ENCODE results near the gene IL1RL1.

IL1RL1 gene

DNA sequence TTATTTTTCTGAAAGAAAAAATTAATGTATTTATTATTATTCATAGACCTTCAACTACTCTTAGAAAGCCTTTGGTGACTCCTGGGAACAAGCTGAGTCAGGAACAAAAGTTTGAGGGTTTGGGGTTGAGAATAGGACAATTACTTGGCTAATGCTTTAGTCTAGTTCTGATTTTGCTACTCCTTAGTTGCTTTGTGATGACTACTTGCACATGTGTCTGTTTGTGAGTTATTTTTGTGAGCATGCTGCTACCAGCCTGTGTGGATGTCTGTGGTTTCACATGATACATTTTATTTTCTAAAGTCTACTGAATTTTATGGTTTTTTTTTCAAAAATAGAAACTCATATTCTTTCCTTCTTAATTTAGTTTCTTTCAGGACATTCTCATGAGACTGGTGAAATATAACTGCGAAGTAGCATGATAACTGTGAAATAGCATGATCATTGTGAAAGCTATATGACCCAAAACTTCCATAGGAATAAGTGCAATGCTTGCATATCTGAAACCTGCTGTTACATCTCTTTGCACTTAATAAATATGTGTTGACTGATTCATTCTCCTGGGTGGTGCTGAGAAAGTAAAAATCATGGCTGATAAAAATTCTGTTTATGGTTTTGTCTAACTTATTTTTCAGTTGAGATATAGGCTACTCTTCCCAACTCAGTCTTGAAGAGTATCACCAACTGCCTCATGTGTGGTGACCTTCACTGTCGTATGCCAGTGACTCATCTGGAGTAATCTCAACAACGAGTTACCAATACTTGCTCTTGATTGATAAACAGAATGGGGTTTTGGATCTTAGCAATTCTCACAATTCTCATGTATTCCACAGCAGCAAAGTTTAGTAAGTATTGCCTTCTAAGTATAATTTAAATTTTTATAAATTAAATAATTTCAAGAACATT lies 26.4 kb downstream of the IL1RL1 start:
- Mint-ChIP-seq H3K9me3 (no peaks in the 10 kb centered on the region), H3K4me1 (no peaks in the 10 kb centered on the region), H3K36me3 (ENCODE audit: low read depth) (no peaks in the 10 kb centered on the region), H3K4me3 (no peak overlapping the region), H3K27me3 (ENCODE audit: low read depth, poor library complexity) (no peaks in the 10 kb centered on the region), H3K27ac (no peak overlapping the region)
- no peak for DNase-seq
- TF ChIP-seq, protein P1, sequence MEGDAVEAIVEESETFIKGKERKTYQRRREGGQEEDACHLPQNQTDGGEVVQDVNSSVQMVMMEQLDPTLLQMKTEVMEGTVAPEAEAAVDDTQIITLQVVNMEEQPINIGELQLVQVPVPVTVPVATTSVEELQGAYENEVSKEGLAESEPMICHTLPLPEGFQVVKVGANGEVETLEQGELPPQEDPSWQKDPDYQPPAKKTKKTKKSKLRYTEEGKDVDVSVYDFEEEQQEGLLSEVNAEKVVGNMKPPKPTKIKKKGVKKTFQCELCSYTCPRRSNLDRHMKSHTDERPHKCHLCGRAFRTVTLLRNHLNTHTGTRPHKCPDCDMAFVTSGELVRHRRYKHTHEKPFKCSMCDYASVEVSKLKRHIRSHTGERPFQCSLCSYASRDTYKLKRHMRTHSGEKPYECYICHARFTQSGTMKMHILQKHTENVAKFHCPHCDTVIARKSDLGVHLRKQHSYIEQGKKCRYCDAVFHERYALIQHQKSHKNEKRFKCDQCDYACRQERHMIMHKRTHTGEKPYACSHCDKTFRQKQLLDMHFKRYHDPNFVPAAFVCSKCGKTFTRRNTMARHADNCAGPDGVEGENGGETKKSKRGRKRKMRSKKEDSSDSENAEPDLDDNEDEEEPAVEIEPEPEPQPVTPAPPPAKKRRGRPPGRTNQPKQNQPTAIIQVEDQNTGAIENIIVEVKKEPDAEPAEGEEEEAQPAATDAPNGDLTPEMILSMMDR (IDR thresholded peaks at IDR 0.05): no peak

GRCh38 chr2:102340778-102341177 lies 29.4 kb downstream of the IL1RL1 start:
- no peaks in the 10 kb centered on the region for H3K27me3 Mint-ChIP-seq (ENCODE audit: low read depth, poor library complexity)
- no peak for DNase-seq
- H3K27ac Mint-ChIP-seq: no peak overlapping the region
- no peaks in the 10 kb centered on the region for H3K4me1 Mint-ChIP-seq
- TF ChIP-seq, protein P1 (IDR thresholded peaks at IDR 0.05): no peak
- H3K9me3 Mint-ChIP-seq: no peaks in the 10 kb centered on the region
- H3K36me3 Mint-ChIP-seq (ENCODE audit: low read depth): no peaks in the 10 kb centered on the region
- H3K4me3 Mint-ChIP-seq: no peak overlapping the region

DNA sequence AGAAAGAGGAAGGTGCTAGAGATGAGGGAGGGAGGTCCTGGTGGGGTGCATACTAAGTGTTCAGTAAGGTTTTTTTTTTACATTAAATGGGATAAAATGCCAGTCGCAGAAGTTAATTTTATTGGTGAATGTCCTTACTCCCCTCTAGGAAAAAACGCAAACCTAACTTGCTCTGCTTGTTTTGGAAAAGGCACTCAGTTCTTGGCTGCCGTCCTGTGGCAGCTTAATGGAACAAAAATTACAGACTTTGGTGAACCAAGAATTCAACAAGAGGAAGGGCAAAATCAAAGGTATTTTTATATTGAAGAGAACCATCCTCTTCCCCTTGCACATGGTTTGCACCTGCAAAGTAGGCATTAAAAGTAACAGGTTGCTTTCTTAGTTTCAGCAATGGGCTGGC lies 31.5 kb downstream of the IL1RL1 start:
- H3K27me3 Mint-ChIP-seq (ENCODE audit: low read depth, poor library complexity): peaks cover 7% of the 10 kb centered on the region
- H3K9me3 Mint-ChIP-seq: no peaks in the 10 kb centered on the region
- no peaks in the 10 kb centered on the region for H3K4me1 Mint-ChIP-seq
- no peaks in the 10 kb centered on the region for H3K36me3 Mint-ChIP-seq (ENCODE audit: low read depth)
- no peak for DNase-seq
- H3K27ac Mint-ChIP-seq: no peak overlapping the region
- TF ChIP-seq, protein P1 (IDR thresholded peaks at IDR 0.05): no peak
- H3K4me3 Mint-ChIP-seq: no peak overlapping the region

GRCh38 chr2:102344397-102344796 lies 33.0 kb downstream of the IL1RL1 start:
- Mint-ChIP-seq H3K4me1 (no peaks in the 10 kb centered on the region), H3K27ac (no peak overlapping the region), H3K4me3 (no peak overlapping the region), H3K27me3 (ENCODE audit: low read depth, poor library complexity) (peaks cover 7% of the 10 kb centered on the region), H3K9me3 (no peaks in the 10 kb centered on the region), H3K36me3 (ENCODE audit: low read depth) (no peaks in the 10 kb centered on the region)
- TF ChIP-seq, protein P1 (IDR thresholded peaks at IDR 0.05): no peak
- DNase-seq: no peak

DNA sequence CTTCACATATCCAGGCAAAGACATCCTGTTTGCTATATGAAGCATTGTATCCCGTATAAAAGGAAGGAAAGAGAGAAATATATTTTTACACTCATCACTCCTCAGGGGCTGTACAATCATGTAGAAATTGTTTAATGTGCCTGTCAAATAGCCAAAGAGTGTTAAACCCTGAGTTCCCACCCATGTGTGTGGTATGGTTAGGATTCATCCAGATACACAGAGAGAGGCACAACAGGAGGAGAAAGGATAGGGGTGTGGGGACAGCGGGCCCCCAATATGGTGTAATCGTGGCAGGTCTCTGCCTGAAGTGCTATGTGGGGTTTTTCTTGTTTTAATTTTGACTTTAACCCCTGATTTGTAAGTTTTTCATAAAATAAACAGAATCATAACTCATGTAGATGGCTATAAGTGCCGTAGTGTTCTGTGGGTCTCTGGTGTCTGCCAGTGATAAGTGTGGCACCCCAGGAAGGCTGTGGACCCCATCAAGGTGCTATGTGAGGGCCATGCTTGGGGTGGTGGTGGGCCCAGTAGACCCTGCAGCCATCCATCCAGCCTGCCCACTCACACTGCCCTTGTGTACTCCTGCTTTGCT lies 34.1 kb downstream of the IL1RL1 start:
- TF ChIP-seq, protein P1 (IDR thresholded peaks at IDR 0.05): no peak
- no peak for DNase-seq
- H3K36me3 Mint-ChIP-seq (ENCODE audit: low read depth): no peaks in the 10 kb centered on the region
- no peaks in the 10 kb centered on the region for H3K4me1 Mint-ChIP-seq
- peaks cover 17% of the 10 kb centered on the region for H3K27me3 Mint-ChIP-seq (ENCODE audit: low read depth, poor library complexity)
- H3K4me3 Mint-ChIP-seq: no peak overlapping the region
- no peaks in the 10 kb centered on the region for H3K9me3 Mint-ChIP-seq
- no peak overlapping the region for H3K27ac Mint-ChIP-seq
